Activated CD4-positive, alpha-beta T cell treated with anti-CD3 and anti-CD28 coated beads for 48 hours (primary cell): Measurements from ENCODE around the gene ATRAID.
A peak's percentile ranks its signal among the peaks of the same experiment; 100 is the strongest.

Source experiments
- DNase-seq: peaks from one replicate; pipeline ENCODE4 v3.0.0-alpha.2; 2020

The ATRAID gene

DNA sequence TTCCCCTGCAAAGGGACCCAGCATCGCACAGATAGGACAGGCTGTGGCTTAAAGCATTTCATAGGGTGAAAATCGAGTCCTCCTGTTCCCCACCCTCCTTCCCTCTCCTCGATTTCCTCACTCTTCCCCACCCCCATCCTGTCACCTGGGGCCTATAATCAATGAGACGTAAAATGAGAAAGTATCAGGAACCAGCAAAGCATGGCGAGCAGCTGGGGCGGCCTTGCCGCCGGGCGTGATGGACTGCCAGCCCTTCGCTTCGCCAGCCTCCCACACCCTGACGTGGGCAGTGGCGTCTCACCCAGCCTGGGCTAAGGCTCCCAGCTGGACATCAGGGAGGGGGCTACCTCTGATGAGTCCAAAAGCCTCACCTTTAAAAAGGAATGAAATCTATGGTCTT is 39.9 kb downstream of the ATRAID start:
- no peak for DNase-seq

DNA sequence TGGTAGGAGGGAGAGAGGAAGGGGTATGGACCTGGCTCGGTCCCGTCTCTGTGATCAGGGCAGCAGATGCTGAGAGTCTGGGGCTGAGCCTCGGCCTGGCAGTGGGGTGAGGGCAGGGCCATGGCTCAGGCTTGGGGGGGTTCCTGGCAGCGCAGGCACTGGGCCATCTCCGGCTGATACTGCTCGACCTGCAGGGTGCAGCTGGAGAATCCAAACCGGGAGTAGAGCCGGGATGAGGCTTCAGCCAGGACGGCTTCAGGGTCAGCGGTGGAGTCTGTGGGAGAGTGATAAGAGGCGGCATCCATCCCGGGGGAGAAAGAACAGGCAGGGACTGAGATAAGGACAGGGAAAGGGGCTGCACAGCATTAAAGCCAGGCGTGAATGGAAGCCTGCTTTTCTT is 43.3 kb downstream of the ATRAID start:
- no peak for DNase-seq

DNA sequence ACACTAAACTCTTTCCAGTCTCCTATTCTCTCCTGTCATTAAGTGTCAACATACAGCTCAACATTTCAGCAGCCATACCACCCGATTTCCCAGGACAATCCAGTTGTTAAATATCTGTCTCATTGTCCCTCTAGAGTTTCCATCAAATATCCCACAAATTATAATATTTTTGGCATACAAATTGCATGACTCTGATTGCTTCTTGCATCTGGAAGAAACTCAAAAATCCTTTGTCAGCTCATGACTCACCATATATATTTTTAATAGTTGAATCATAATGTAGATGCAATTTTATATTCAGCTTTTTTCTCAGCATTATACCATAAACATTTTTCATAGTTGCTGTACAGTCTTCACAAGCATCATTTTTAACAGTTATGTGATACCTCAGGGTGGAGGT is 43.8 kb downstream of the ATRAID start:
- DNase-seq: no peak

DNA sequence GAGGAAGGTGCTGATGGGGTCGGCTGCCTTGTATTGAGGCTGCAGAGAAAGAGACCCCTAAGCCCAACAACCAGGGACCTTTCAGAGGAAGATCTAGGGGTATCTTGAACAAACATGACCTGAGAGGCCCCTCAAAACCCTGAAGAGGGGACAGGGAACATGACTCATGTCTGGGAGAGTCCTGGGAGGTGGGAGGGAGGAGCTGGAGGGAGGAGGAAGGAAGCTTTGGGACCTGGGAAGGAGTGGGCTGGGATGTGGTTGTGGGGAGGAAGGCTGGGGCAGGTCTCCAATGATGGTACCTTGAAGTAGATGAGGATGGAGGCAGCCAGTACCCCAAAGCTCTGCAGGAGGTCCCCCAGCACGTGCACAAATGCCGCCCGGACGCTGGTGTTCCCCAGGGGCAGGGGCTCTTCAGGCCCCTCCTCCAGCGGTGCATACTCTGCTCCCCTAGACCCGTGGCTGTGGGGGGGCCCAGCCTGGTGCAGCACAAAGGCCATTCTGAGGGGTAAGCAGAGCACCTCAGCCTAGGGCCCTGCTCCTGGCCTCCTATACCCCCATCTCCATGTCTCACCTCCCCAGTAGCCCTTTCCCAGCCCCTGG is 45.1 kb downstream of the ATRAID start:
- DNase-seq: no peak

DNA sequence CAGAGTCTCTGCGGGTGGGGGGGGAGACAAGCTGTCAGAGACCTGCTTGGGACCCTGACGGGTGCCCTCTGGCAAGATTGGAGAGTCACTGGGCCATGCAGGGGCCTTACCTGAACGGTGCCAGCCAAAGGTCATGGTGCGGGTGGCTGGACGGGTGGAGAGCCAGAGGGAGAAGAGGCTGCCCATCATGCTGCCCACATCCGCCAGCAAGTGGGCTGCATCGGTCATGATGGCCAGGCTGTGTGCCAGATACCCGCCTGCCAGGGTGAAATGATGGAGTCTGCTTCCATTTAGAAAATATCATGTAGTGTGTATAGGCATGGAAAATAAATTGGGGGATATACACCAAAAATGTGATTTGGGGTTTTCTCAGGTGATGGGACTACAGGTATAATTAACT is 46.2 kb downstream of the ATRAID start:
- no peak for DNase-seq

DNA sequence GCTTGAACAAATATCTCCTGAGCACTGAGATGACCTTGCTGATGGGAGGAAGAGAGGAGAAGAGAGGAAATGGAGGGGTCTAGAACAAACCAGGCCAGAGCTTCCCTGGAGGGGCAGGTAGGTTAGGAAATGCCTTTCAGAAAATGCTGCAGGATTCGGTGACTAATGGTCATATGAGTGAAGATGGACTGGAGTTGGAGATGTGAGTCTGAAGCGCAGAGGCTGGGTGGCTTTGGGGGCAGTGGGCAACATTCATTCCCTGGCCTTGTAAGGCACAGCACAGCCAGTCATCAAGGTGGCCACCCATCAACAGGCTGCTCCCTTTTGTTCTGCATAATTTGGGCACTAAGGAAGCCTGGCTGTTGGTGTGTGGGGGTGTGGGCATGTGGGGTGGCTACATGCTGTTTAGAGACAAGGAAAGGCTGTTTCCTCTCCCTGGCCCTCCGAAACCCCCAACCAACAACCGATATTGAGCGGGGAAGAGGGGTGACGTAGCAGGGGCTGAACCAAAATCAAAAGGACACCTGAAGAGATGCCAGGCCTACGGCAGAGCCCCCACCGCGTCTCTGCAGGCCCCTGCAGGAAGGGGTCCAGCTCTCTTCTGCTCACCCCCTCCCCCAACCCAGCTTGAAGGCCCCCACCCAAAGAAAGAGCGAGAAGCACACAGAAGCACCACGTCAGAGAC is 49.5 kb downstream of the ATRAID start:
- DNase-seq: no peak

DNA sequence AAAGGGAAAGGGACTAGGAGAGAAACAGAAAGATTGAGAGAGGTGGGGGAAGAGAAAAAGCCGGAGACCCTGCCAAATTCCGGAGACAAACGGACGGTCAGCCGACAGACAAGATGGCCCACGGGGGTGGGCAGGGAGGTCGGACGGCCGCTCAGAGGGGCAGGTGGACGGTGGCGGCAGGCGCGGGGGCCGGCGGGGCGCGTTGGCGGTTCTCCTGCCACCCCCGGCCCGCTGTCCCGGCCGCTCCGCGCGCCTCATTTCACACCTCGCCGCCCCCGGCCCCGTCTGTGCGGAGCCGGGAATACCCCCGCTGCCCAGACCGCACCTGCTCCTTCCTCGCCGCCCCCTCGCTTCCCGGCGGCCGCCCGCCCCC is 50.1 kb downstream of the ATRAID start:
- DNase-seq: no peak

DNA sequence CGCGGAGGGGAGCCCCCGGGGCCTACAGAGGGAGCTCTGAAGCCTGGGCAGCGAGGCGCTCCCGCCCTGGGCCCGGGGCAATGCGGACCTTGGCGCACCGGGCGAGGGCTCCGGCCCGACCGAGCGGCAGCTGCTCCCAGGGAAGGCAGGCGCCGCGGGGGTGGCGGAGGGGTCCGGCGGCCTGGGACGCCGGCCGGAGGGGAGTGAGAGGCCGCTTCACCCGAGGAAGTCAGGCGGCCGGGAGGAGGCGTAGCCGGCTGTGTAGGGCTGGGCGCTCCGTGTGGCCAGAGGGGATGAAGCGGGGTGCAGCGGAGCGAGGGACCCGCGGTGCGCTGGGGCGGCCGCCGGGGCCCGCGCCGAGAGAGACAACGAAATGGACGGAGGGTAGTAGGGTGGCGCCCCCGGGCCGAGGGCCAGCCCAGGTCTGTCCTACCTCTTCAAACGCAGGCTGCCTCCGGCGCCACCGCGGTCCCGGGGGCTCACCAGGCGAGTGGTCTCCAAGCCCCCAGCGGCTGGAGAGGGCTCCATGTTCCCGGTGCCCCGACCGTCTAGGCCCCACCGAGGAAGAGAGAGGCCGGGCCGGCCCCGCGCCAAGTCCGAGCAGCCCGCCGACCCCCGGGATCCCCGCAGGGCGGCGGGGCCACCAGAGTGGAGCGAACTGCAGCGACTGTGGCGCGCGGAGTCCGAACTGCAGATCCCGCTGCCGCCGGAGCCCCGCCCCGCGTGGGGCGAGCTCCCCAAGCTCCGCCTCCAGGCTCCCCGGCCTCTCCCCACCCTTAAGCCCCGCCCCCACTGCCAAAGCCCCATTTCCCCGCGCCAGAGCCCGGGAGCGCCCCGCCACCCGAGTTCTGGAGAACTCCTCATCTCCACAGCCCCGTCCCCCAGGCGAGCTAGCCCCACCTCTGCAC is 50.8 kb downstream of the ATRAID start, which contains the start of gene SLC30A3:
Gene SLC30A3 (minus strand): TSS at position 669 of the 908 bp plus-strand sequence. CDS start 141 bp downstream, at position 528.
- peak; percentile 82 for DNase-seq

DNA sequence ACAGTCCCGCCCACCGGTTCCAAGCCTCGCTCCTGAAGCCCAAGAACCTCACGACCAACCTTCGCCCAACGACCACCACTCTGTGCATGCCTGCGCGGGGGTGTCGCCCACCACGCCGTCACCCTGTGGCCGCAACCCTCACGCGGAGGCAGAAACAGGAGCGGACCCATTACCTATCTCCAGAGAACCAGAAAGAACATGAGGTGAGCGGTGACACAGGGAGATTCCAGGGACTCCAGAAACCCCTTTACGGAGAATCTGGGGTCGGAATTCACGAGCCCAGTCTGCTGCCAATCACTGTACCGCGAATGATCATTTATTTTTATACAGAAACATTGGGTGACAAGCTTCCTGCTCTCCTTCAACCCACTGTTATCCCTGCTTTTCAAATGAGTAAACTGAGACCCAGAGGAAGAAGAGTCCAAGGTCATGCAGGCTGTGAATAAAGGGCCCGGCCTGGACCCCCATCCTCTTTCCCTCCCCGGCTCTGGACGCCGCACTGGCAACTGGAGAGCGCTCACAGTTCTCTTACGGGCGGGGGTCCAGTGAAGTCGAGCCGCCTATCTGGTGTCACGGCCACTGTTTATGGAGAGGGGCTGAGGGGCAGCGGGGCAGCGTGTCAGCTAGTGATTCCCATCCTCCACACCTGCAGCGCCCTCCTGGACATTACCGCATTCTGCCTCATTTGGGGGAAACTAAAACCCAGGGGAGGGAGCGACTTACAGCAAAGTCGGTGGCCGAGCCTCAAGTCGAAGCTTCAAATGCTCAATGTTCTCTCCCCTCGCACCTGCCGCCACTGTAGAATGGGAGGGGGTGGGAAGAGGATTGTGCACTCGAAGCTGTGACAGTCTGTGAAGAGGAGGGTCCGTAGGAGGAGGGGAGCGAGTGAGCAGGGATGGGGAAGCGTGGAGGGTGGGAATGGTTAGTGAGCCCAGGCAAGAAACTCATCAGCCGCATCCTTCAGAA is 51.7 kb downstream of the ATRAID start:
- DNase-seq: no peak

DNA sequence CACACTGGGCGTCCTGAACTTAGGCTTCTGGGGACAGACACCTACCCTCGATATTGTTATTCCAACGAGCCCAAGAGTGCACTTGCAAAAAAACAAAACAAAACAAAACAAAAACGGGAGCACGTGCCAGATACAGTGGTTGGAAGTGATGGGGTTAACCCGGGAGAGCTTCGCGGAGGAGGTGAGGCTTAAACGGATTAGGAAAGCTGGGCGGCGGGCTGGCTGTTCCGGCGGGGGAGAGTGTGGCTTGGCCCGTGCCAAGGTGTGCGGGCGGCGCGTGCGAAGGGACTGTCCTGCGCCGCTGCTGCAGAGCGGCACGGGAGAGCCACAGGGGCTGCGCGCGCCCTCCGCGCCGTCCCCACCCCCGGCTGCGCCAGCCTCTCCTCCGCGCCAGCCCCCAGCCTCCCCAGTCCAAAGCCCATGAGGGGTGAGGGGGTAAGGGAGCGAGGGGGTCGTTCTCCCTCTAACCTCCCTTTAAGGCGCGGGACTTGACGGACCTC is 52.5 kb downstream of the ATRAID start:
- DNase-seq: peak; percentile 26

DNA sequence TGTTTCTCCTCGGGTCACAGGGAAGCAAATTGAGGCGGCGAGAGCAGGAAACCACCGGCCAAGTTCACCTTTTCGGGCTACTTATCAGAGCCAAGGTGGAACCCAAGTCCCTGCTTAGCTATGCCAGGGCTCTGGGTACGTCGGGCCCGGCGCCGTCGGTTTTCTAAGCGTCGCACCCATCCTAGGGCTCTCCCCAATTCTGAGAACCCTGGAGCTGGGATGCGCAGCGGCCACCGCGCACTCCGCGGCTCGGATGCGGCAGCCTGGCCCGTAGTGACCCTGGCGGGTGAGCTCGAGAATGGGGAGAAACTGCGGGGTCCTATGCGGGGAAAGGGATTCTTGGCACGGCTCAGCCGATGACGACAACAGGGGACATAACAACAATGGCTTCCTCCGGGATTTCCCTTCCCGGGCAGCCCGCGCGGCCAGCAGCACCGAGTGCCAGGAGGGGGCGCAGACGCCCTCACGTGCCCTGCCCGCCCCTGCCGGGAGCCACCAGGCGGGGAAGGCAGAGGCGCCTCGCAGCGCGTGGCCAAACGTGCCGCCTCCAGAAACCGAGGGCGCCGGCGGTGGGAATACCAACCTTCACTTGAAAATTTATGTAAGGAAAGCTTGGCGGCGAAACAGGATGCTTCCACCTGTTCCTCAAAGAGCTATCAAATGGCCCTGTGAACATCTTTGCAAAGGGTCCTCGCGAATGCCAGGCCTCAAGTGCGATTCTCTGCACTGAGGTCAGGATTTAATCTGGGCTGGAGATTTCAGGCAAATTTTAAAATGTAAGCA is 53.1 kb downstream of the ATRAID start:
- DNase-seq: peak; percentile 73

DNA sequence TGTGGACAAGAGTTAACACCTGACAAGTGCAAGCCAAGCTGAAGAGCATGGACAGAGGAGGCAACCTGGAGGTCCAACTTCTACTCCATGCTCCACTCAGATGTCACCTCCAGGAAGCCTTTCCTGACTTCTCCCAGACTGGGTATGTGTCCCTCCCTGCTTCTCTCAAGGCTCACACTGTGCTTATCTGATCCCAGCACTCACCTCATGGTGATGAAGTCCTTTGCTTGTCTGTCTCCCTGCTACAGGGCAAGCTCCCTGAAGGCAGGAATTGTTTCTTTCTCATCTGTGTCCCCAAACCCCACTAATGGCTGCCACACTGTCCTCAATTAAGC is 53.7 kb downstream of the ATRAID start:
- no peak for DNase-seq
